WTC11 (cell line): Measurements from ENCODE around the gene SSBP2. TPM values are rescaled to one million over a fixed set of nuclear protein-coding genes. Genes with fewer than 3 reads are reported as not detected.

Experiments
- ATAC-seq: fragments of 200-7000 bp; cut with Tn5 transposase; 2 replicates; pipeline ENCODE4 v1.10.0; 2021; ENCODE audit warnings: mild to moderate bottlenecking, moderate library complexity
- CTCF ChIA-PET: fragments of 300-600 bp; sonication (Branson Sonifier 250); formaldehyde crosslinking; loops from one replicate; lab custom pipeline; 2021; ENCODE audit warnings: antibody characterized with exemption; lab: Charles Lee
- POLR2A ChIA-PET: fragments of 350-600 bp; sonication (Branson Sonifier 250); formaldehyde crosslinking; loops from one replicate; lab custom pipeline; 2021; ENCODE audit warnings: antibody characterized with exemption; lab: Charles Lee
- DNase-seq: peaks from one replicate; pipeline ENCODE4 v3.0.0; 2021; ENCODE audit warnings: low spot score
- H3K27ac Mint-ChIP-seq: 2 replicates; pipeline ENCODE4 v1.8.0; 2021; ENCODE audit warnings: mixed read lengths
- H3K27me3 Mint-ChIP-seq: 2 replicates; pipeline ENCODE4 v1.8.0; 2021; ENCODE audit warnings: low read depth, mild to moderate bottlenecking, moderate library complexity, mixed read lengths
- H3K36me3 Mint-ChIP-seq: 2 replicates; pipeline ENCODE4 v1.8.0; 2021; ENCODE audit warnings: mixed read lengths
- H3K4me1 Mint-ChIP-seq: 2 replicates; pipeline ENCODE4 v1.8.0; 2022; ENCODE audit warnings: mixed read lengths
- H3K4me3 Mint-ChIP-seq: 2 replicates; pipeline ENCODE4 v1.8.0; 2021; ENCODE audit warnings: mild to moderate bottlenecking, moderate library complexity, mixed read lengths
- H3K9me3 Mint-ChIP-seq: 2 replicates; pipeline ENCODE4 v1.8.0; 2021; ENCODE audit warnings: mixed read lengths
- AFF4 ChIP-seq: sonication (generic); formaldehyde crosslinking; IDR thresholded peaks from 2 replicates; pipeline ENCODE4 v1.8.1; 2023; ENCODE audit warnings: mild to moderate bottlenecking, missing genetic modification reagents, borderline replicate concordance
- CDX4 ChIP-seq: fragments of 250-450 bp; sonication (Bioruptor Pico); IDR thresholded peaks from 2 replicates; pipeline ENCODE4 v1.9.0; 2021; ENCODE audit warnings: moderate library complexity, mild to moderate bottlenecking, inconsistent platforms, borderline replicate concordance
- CREM ChIP-seq: sonication (generic); formaldehyde crosslinking; IDR thresholded peaks from 2 replicates; pipeline ENCODE4 v1.8.1; 2022; ENCODE audit warnings: mild to moderate bottlenecking, missing genetic modification reagents, moderate library complexity
- EMX1 ChIP-seq: fragments of 250-450 bp; sonication (Bioruptor Pico); IDR thresholded peaks from 2 replicates; pipeline ENCODE4 v1.8.0; 2021; ENCODE audit warnings: mild to moderate bottlenecking
- GABPB1 ChIP-seq: sonication (generic); formaldehyde crosslinking; IDR thresholded peaks from 2 replicates; pipeline ENCODE4 v1.8.1; 2023; ENCODE audit warnings: mild to moderate bottlenecking, missing genetic modification reagents
- MAX ChIP-seq: sonication (generic); formaldehyde crosslinking; IDR thresholded peaks from 2 replicates; pipeline ENCODE4 v1.8.0; 2022; ENCODE audit warnings: mild to moderate bottlenecking, missing genetic modification reagents
- OVOL2 ChIP-seq: fragments of 250-450 bp; sonication (Bioruptor Pico); IDR thresholded peaks from 2 replicates; pipeline ENCODE4 v1.9.0; 2021; ENCODE audit warnings: mild to moderate bottlenecking, borderline replicate concordance
- PREB ChIP-seq: sonication (generic); formaldehyde crosslinking; IDR thresholded peaks from 2 replicates; pipeline ENCODE4 v1.8.1; 2022; ENCODE audit warnings: mild to moderate bottlenecking, missing genetic modification reagents, moderate library complexity, borderline replicate concordance
- ZNF232 ChIP-seq: sonication (generic); formaldehyde crosslinking; IDR thresholded peaks from 2 replicates; pipeline ENCODE4 v1.8.0; 2022; ENCODE audit warnings: mild to moderate bottlenecking, missing genetic modification reagents
- ZNF425 ChIP-seq: fragments of 250-450 bp; sonication (Bioruptor Pico); conservative IDR thresholded peaks from 2 replicates; pipeline ENCODE4 v1.9.0; 2021; ENCODE audit warnings: mild to moderate bottlenecking
- ZNF532 ChIP-seq: fragments of 250-450 bp; sonication (Bioruptor Pico); IDR thresholded peaks from 2 replicates; pipeline ENCODE4 v1.9.0; 2021; ENCODE audit warnings: mild to moderate bottlenecking, borderline replicate concordance
- total RNA-seq: library from RNA; stranded (reverse); gene quantifications from 3 replicates; pipeline ENCODE4 v1.2.3, GENCODE V29; 2021

The SSBP2 gene
- total RNA-seq, 1 experiment from 2014 or later: 24.9 TPM

GRCh38 chr5:81687292-81687691 lies 63.6 kb downstream of the SSBP2 start (continued):
- no peak for TF ChIP-seq PREB (CRISPR knock-in tag)
- no peak for TF ChIP-seq ZNF232
- TF ChIP-seq OVOL2 (CRISPR knock-in tag): no peak

- Mint-ChIP-seq H3K27ac (no peak overlapping the region), H3K9me3 (peaks cover 20% of the 10 kb centered on the region), H3K36me3 (no peaks in the 10 kb centered on the region), H3K27me3 (no peaks in the 10 kb centered on the region), H3K4me1 (no peaks in the 10 kb centered on the region), H3K4me3 (no peak overlapping the region)
- no peak for ATAC-seq
- ChIA-PET CTCF (no interaction called here), POLR2A (no interaction called here)
- no peak for DNase-seq
- TF ChIP-seq AFF4 (no peak), EMX1 (no peak), ZNF425 (no peak), OVOL2 (CRISPR knock-in tag) (no peak), CDX4 (no peak), MAX (CRISPR knock-in tag) (no peak), ZNF532 (CRISPR knock-in tag) (no peak)
- TF ChIP-seq, all 79 proteins: peak for 0
Observed at GRCh38 chr5:81685471-81685870, 65.4 kb downstream of the SSBP2 start.

GRCh38 chr5:81679885-81680284 lies 71.0 kb downstream of the SSBP2 start:
- DNase-seq (no peak), ATAC-seq (no peak)
- no peak overlapping the region for H3K27ac Mint-ChIP-seq
- CTCF ChIA-PET: no interaction called here
- H3K4me1 Mint-ChIP-seq: no peaks in the 10 kb centered on the region
- H3K4me3 Mint-ChIP-seq: no peak overlapping the region
- H3K36me3 Mint-ChIP-seq: peaks cover 3% of the 10 kb centered on the region; the same call in 1 of the 2 replicates
- TF ChIP-seq GABPB1 (CRISPR knock-in tag) (no peak), CREM (no peak)
- TF ChIP-seq, all 79 proteins: peak for 0
- POLR2A ChIA-PET: interaction anchor here (0.7 kb wide), 1 partner anchor 8 kb away, joined by 4 read pairs; no protein-coding TSS in a partner anchor
- no peaks in the 10 kb centered on the region for H3K27me3 Mint-ChIP-seq
- H3K9me3 Mint-ChIP-seq: peaks cover 11% of the 10 kb centered on the region
